CD1c-positive myeloid dendritic cell (primary cell): ENCODE measurements around the gene RNF181.
"Not testable (repeated sequence)": the region's sequence is repeated elsewhere in the genome, so short reads cannot be mapped to it uniquely, and the experiment has no call there.

Experiments used
- DNase-seq: peaks from one replicate; pipeline ENCODE4 v3.0.0-alpha.2; 2016; ENCODE audit errors: extremely low spot score

Gene RNF181

GRCh38 chr2:85614757-85615156, 19.2 kb downstream of the RNF181 start:
- DNase-seq: not testable (repeated sequence)

- DNase-seq: no peak
These were observed 19.8 kb downstream of the RNF181 start for GRCh38 chr2:85615413-85615728.

GRCh38 chr2:85617723-85618122, 22.2 kb downstream of the RNF181 start:
- not testable (repeated sequence) for DNase-seq

- DNase-seq: no peak
These were observed 24.1 kb downstream of the RNF181 start for GRCh38 chr2:85619617-85620016.

GRCh38 chr2:85621338-85621737, 25.8 kb downstream of the RNF181 start:
- no peak for DNase-seq

- DNase-seq: no peak
These were observed 28.4 kb downstream of the RNF181 start for GRCh38 chr2:85623991-85624390.

GRCh38 chr2:85628658-85629057, 33.1 kb downstream of the RNF181 start:
- no peak for DNase-seq

GRCh38 chr2:85631316-85631715, 35.8 kb downstream of the RNF181 start:
- DNase-seq: no peak

GRCh38 chr2:85635011-85635410, 39.5 kb downstream of the RNF181 start:
- peak; percentile 10 for DNase-seq

GRCh38 chr2:85635636-85636035, 40.1 kb downstream of the RNF181 start:
- DNase-seq: no peak

GRCh38 chr2:85642725-85643124, 47.2 kb downstream of the RNF181 start:
- no peak for DNase-seq

GRCh38 chr2:85644909-85645308, 49.4 kb downstream of the RNF181 start:
- no peak for DNase-seq

GRCh38 chr2:85646166-85646565, 50.6 kb downstream of the RNF181 start:
- DNase-seq: no peak
